ENCODE results near the gene TSNAXIP1. TPM values are rescaled to one million over a fixed set of nuclear protein-coding genes. Genes with fewer than 3 reads are reported as not detected.

Gene TSNAXIP1
- total and polyA plus RNA-seq, 5 donors from 2014 or later: 0.39 TPM; not detected in 4

DNA sequence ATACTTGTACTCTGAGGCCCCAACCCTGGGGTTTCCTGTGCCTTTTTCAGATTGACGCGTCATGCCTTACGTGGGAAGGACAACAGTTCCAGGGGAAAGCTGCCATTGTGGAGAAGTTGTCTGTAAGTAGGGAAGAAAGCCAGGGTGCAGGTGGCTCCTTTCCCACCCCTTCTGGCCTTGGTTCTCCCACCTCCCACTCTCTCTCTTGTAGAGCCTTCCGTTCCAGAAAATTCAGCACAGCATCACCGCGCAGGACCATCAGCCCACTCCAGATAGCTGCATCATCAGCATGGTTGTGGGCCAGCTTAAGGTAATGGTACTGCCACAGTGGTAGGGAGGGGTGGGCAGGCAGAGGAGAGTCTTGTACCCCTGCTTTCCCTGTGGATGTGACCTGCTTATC lies 61.6 kb downstream of the TSNAXIP1 start:
- H3K36me3 ChIP-seq (ENCODE audit: control insufficient read depth, insufficient read depth, low read length): peaks cover 32% of the 10 kb centered on the region
- H3K9me3 ChIP-seq (ENCODE audit: control insufficient read depth in 2 of 2, low read length in 2 of 2): no peaks in the 10 kb centered on the region
- H3K27me3 Mint-ChIP-seq: no peaks in the 10 kb centered on the region
- ATAC-seq (ENCODE audit: low read depth in 2 of 2) (no peak), DNase-seq (no peak)
- H3K4me3 ChIP-seq (ENCODE audit: low read depth, low read length): no peak overlapping the region
- peaks cover 0 to 16% (median 5%) of the 10 kb centered on the region in 4 donors for H3K4me1 Mint-ChIP-seq
- no peaks in the 10 kb centered on the region for H3K9me3 Mint-ChIP-seq
- H3K36me3 Mint-ChIP-seq: peaks cover 15% of the 10 kb centered on the region
- peak overlapping the region in 1 of 4 donors; percentile 58 for H3K4me3 Mint-ChIP-seq
- no peaks in the 10 kb centered on the region for H3K27me3 ChIP-seq (ENCODE audit: control insufficient read depth, insufficient read depth, low read length)
- peaks cover 8% of the 10 kb centered on the region for H3K4me1 ChIP-seq (ENCODE audit: control insufficient read depth, insufficient read depth, low read length, poor library complexity, severe bottlenecking)
- H3K27ac Mint-ChIP-seq: no peak overlapping the region
- H3K27ac ChIP-seq (ENCODE audit: insufficient read depth, low read length, poor library complexity, severe bottlenecking): no peak overlapping the region

DNA sequence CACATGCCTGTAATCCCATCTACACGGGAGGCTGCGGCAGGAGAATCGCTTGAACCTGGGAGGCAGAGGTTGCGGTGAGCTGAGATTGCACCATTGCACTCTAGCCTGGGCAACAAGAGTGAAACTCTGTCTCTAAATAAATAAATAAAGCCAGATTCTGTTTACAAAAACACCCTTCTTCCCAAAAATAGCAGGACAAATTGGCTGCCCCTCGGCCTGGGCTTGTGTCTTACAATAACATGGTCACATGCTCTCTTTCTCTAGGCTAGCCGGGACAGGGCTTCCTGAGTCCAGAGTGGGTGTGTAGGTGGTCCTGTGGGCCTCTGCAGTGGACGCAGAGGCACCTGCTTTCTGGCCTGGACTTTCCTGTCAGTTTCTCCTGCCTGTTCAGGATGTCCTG lies 63.0 kb downstream of the TSNAXIP1 start:
- no peak overlapping the region for H3K27ac ChIP-seq (ENCODE audit: insufficient read depth, low read length, poor library complexity, severe bottlenecking)
- H3K36me3 ChIP-seq (ENCODE audit: control insufficient read depth, insufficient read depth, low read length): peaks cover 32% of the 10 kb centered on the region
- no peaks in the 10 kb centered on the region for H3K27me3 Mint-ChIP-seq
- no peak overlapping the region for H3K4me3 ChIP-seq (ENCODE audit: low read depth, low read length)
- DNase-seq (no peak), ATAC-seq (ENCODE audit: low read depth in 2 of 2) (no peak)
- peaks cover 22% of the 10 kb centered on the region for H3K4me1 ChIP-seq (ENCODE audit: control insufficient read depth, insufficient read depth, low read length, poor library complexity, severe bottlenecking)
- H3K9me3 Mint-ChIP-seq: no peaks in the 10 kb centered on the region
- peaks cover 10 to 27% (median 15%) of the 10 kb centered on the region in 4 donors for H3K4me1 Mint-ChIP-seq
- H3K27ac Mint-ChIP-seq: peak overlapping the region in 1 of 3 donors; percentile 29
- H3K27me3 ChIP-seq (ENCODE audit: control insufficient read depth, insufficient read depth, low read length): no peaks in the 10 kb centered on the region
- peak overlapping the region in 1 of 4 donors; percentile 70 for H3K4me3 Mint-ChIP-seq
- H3K9me3 ChIP-seq (ENCODE audit: control insufficient read depth in 2 of 2, low read length in 2 of 2): no peaks in the 10 kb centered on the region
- H3K36me3 Mint-ChIP-seq: peaks cover 15% of the 10 kb centered on the region

DNA sequence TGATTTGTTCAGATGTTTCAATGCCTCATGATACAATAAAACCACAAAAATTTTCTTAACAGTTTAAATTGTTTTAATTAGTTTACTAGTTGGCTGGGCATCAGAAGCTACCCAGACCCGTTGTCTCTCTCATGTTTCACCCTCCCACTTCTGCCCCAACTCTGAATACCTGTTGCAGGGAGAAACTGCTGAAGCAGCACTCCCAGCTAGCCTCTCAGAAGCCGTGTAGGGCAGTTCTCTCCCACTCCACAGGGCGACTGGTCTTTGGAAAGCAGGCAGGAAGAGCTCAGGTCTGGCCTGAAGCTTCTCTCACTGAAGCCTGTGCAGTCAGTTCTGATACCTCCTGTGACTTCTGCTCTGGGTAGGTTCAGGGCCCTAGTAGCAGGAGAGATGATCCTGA lies 64.6 kb downstream of the TSNAXIP1 start:
- H3K36me3 ChIP-seq (ENCODE audit: control insufficient read depth, insufficient read depth, low read length): peaks cover 29% of the 10 kb centered on the region
- Mint-ChIP-seq H3K36me3 (peaks cover 26% of the 10 kb centered on the region), H3K4me3 (peak overlapping the region in 1 of 4 donors; percentile 92), H3K9me3 (no peaks in the 10 kb centered on the region), H3K27me3 (no peaks in the 10 kb centered on the region), H3K4me1 (peaks cover 11 to 40% (median 24%) of the 10 kb centered on the region in 4 donors), H3K27ac (no peak overlapping the region)
- no peak overlapping the region for H3K4me3 ChIP-seq (ENCODE audit: low read depth, low read length)
- DNase-seq (no peak), ATAC-seq (ENCODE audit: low read depth in 2 of 2) (no peak)
- no peaks in the 10 kb centered on the region for H3K9me3 ChIP-seq (ENCODE audit: control insufficient read depth in 2 of 2, low read length in 2 of 2)
- H3K27me3 ChIP-seq (ENCODE audit: control insufficient read depth, insufficient read depth, low read length): no peaks in the 10 kb centered on the region
- H3K27ac ChIP-seq (ENCODE audit: insufficient read depth, low read length, poor library complexity, severe bottlenecking): peak overlapping the region; percentile 82
- H3K4me1 ChIP-seq (ENCODE audit: control insufficient read depth, insufficient read depth, low read length, poor library complexity, severe bottlenecking): peaks cover 36% of the 10 kb centered on the region

DNA sequence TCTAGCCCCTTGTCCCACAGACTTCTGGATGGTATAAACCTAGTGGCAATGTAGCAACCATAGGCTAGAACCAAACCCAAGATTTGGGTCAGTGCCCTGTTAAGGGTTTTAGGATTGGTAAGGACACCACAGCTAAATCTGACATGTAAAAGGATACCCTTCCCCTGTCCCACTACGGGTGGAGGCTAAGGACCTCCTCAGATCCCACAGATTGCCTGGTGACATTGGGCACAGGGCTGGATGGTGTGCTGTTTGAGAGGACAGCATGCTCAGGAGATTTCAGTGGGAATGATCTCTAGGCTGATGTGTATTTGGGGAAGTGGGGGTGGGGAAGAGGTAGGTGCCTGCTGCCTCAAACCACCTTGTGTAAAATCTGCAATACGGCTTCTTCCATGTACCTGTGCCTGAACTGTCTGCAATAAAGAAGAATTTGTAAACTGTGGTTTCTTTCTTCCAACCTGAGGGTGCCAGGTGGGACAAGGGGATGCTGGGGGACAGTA lies 65.5 kb downstream of the TSNAXIP1 start:
- peak overlapping the region; percentile 65 for H3K4me3 ChIP-seq (ENCODE audit: low read depth, low read length)
- H3K36me3 Mint-ChIP-seq: peaks cover 26% of the 10 kb centered on the region

DNA sequence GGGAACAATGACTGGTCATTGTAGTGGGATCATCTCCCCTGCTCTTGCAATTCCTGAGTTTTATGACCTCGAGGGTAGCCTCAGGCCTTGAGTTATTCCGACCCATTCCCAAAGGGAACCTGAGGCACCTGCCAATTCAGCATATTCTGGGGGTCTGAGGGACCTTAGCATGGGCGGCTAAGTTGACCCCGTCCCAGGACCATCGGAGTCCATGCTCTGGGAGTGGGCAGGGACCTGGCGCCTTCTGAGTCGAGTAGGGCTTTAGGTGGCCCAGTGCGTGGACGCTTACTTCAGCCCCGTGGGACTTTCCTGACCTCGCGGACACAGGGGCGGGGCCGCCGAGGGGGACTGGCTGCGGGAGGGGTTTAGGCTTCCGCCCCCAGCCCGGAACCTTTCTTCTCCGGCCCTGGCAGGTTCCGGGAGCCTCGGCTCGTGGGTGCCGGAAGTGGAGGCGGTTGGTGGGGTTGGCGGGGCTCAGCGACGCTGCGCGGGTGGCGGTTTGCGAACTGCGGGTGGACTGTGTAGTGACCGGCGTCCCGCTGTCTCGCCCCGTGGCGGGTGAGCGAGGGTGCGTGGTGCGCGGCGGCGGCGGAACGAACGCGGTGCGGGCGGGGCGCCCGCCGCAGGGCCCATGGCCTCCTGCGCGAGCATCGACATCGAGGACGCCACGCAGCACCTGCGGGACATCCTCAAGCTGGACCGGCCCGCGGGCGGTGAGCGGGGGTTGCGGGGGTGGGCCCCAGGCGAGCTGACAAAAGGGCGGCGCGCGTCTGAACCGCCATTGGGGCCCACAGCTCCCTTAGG lies 66.1 kb downstream of the TSNAXIP1 start, which contains the start of gene EDC4:
EDC4 (plus strand) TSS at position 422 of the 804 bp plus-strand sequence; CDS start at position 632, 210 bp downstream.
- no peaks in the 10 kb centered on the region for H3K27me3 Mint-ChIP-seq
- peak; percentile 87 to 92 for ATAC-seq (ENCODE audit: low read depth in 2 of 2)

More for the DNA sequence above, 65.5 kb downstream of the TSNAXIP1 start:
- no peaks in the 10 kb centered on the region for H3K9me3 ChIP-seq (ENCODE audit: control insufficient read depth in 2 of 2, low read length in 2 of 2)
- H3K4me1 ChIP-seq (ENCODE audit: control insufficient read depth, insufficient read depth, low read length, poor library complexity, severe bottlenecking): peaks cover 36% of the 10 kb centered on the region
- peak overlapping the region; percentile 82 for H3K27ac ChIP-seq (ENCODE audit: insufficient read depth, low read length, poor library complexity, severe bottlenecking)
- H3K4me1 Mint-ChIP-seq: peaks cover 11 to 43% (median 24%) of the 10 kb centered on the region in 4 donors
- H3K27me3 Mint-ChIP-seq: no peaks in the 10 kb centered on the region
- ATAC-seq (ENCODE audit: low read depth in 2 of 2) (no peak), DNase-seq (no peak)
- H3K9me3 Mint-ChIP-seq: no peaks in the 10 kb centered on the region
- peak overlapping the region; percentile 90 to 93 (median 90) for H3K27ac Mint-ChIP-seq
- H3K4me3 Mint-ChIP-seq: peak overlapping the region; percentile 92 to 96 (median 93)
- peaks cover 36% of the 10 kb centered on the region for H3K36me3 ChIP-seq (ENCODE audit: control insufficient read depth, insufficient read depth, low read length)
- H3K27me3 ChIP-seq (ENCODE audit: control insufficient read depth, insufficient read depth, low read length): no peaks in the 10 kb centered on the region

DNA sequence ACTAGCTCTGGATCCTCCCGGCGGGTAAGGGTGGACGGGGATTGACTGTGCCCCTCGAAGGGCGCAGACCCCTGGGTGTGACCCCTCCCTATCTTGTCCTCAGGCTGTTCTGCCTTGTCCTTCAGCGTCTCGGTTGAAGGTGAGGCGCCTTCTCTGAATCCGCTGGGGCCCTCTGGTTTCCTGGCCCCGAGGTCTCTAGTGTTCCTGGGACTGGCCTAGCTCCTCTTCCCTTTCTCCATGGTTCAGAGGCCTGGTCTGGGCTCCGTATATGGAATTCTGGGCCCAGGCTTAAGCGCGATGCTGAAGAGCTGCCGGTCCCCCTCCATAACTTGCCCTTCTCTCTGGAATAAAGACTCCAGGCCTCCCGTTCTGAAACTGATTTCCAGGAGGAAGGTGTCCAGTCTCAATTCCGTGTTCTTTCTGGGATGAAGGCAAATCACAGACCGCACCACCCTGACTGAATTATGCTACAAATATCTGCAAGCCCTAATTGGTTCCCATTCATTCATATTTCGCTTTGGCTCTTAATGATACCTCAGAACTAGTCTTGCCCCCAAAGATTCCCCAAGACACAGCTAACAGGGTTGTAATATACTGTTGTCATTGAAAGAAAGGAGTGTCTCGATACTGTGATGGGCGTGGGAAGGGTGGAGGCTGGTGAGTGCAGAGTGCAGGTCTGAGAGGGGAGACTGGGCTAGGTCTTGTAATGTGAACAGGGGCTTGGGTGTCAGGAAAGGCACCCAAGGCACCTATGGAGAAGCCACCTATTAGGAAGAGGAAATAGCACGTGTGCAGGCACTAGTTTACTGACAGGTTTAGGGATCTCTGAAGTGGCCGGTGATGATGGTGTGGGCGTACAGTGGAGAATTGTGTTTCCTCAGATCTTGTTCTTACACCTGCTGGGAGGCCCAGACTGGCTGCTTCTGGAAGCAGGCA lies 67.0 kb downstream of the TSNAXIP1 start:
- H3K4me1 ChIP-seq (ENCODE audit: control insufficient read depth, insufficient read depth, low read length, poor library complexity, severe bottlenecking): peaks cover 36% of the 10 kb centered on the region
- ATAC-seq (ENCODE audit: low read depth in 2 of 2): no peak
- no peaks in the 10 kb centered on the region for H3K9me3 ChIP-seq (ENCODE audit: control insufficient read depth in 2 of 2, low read length in 2 of 2)
- no peaks in the 10 kb centered on the region for H3K27me3 ChIP-seq (ENCODE audit: control insufficient read depth, insufficient read depth, low read length)
- Mint-ChIP-seq H3K4me1 (peaks cover 11 to 43% (median 24%) of the 10 kb centered on the region in 4 donors), H3K27ac (peak overlapping the region; percentile 78 to 93 (median 90)), H3K27me3 (no peaks in the 10 kb centered on the region), H3K36me3 (peaks cover 28% of the 10 kb centered on the region), H3K4me3 (peak overlapping the region; percentile 92 to 96 (median 93)), H3K9me3 (no peaks in the 10 kb centered on the region)
- DNase-seq: peak in 1 of 3 donors; percentile 6
- peak overlapping the region; percentile 92 for H3K4me3 ChIP-seq (ENCODE audit: low read depth, low read length)
- H3K27ac ChIP-seq (ENCODE audit: insufficient read depth, low read length, poor library complexity, severe bottlenecking): peak overlapping the region; percentile 82
- H3K36me3 ChIP-seq (ENCODE audit: control insufficient read depth, insufficient read depth, low read length): peaks cover 38% of the 10 kb centered on the region

More for the DNA sequence above, 66.1 kb downstream of the TSNAXIP1 start, which contains the start of gene EDC4:
- Histone ChIP-seq H3K36me3 (ENCODE audit: control insufficient read depth, insufficient read depth, low read length) (peaks cover 37% of the 10 kb centered on the region), H3K4me3 (ENCODE audit: low read depth, low read length) (peak within 1 kb of the TSS; percentile 92), H3K27ac (ENCODE audit: insufficient read depth, low read length, poor library complexity, severe bottlenecking) (peak within 1 kb of the TSS; percentile 82), H3K9me3 (ENCODE audit: control insufficient read depth in 2 of 2, low read length in 2 of 2) (no peaks in the 10 kb centered on the region), H3K27me3 (ENCODE audit: control insufficient read depth, insufficient read depth, low read length) (no peaks in the 10 kb centered on the region), H3K4me1 (ENCODE audit: control insufficient read depth, insufficient read depth, low read length, poor library complexity, severe bottlenecking) (peaks cover 36% of the 10 kb centered on the region)
- Mint-ChIP-seq H3K4me1 (peaks cover 11 to 43% (median 24%) of the 10 kb centered on the region in 4 donors), H3K9me3 (no peaks in the 10 kb centered on the region), H3K36me3 (peaks cover 27% of the 10 kb centered on the region), H3K27ac (peak within 1 kb of the TSS; percentile 90 to 93 (median 90)), H3K4me3 (peak within 1 kb of the TSS; percentile 92 to 96 (median 93))
- DNase-seq: peak; percentile 81 to 90 (median 87)

DNA sequence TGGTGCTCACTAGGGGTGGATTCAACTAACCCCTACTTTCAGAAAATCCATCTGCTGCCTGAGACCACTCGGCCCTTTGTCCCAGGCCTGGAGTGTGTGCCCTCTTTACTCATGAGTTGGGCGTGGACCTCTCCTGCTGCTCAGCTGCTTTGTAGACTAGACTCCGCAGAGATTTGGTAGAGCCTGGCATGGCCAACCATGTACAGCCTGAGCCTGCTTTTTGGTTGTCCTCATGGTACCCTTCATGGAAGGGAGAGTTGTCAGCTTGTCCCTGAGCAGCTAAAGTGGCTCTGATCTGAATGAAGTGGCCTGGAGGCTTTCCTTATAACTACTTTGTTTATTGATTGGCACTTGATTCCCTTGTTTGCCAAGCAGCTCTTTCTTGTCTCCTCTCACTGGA lies 67.7 kb downstream of the TSNAXIP1 start:
- no peaks in the 10 kb centered on the region for H3K9me3 ChIP-seq (ENCODE audit: control insufficient read depth in 2 of 2, low read length in 2 of 2)
- Mint-ChIP-seq H3K36me3 (peaks cover 30% of the 10 kb centered on the region), H3K27me3 (no peaks in the 10 kb centered on the region), H3K27ac (peak overlapping the region; percentile 56 to 93 (median 90)), H3K4me3 (peak overlapping the region; percentile 92 to 96 (median 93)), H3K4me1 (peaks cover 11 to 43% (median 24%) of the 10 kb centered on the region in 4 donors), H3K9me3 (no peaks in the 10 kb centered on the region)
- no peak for ATAC-seq (ENCODE audit: low read depth in 2 of 2)
- H3K27me3 ChIP-seq (ENCODE audit: control insufficient read depth, insufficient read depth, low read length): no peaks in the 10 kb centered on the region
- H3K27ac ChIP-seq (ENCODE audit: insufficient read depth, low read length, poor library complexity, severe bottlenecking): no peak overlapping the region
- peaks cover 36% of the 10 kb centered on the region for H3K4me1 ChIP-seq (ENCODE audit: control insufficient read depth, insufficient read depth, low read length, poor library complexity, severe bottlenecking)
- peaks cover 43% of the 10 kb centered on the region for H3K36me3 ChIP-seq (ENCODE audit: control insufficient read depth, insufficient read depth, low read length)
- DNase-seq: no peak
- peak overlapping the region; percentile 92 for H3K4me3 ChIP-seq (ENCODE audit: low read depth, low read length)
